ENCODE results near the gene FTO. TPM values are rescaled to one million over a fixed set of nuclear protein-coding genes. Genes with fewer than 3 reads are reported as not detected.

The FTO gene
- total RNA-seq, 1 donor from 2014 or later: 91.0 TPM

DNA sequence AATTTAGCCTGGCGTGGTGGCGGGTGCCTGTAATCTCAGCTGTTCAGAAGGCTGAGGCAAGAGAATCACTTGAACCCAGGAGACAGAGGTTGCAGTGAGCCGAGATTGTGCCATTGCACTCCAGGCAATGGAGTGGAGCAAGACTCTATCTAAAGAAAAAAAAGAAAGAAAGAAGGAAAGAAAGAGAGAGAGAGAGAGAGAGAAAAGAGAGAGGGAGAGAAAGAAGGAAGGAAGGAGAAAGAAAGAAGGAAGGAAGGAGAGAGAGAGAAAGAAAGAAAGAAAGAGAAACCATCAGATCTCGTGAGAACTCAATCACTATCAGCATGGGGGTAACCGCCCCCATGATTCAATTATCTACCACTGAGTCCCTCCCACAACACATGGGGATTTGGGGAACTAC, 293.0 kb downstream of the FTO start:
- DNase-seq (ENCODE audit: low spot score): no peak

DNA sequence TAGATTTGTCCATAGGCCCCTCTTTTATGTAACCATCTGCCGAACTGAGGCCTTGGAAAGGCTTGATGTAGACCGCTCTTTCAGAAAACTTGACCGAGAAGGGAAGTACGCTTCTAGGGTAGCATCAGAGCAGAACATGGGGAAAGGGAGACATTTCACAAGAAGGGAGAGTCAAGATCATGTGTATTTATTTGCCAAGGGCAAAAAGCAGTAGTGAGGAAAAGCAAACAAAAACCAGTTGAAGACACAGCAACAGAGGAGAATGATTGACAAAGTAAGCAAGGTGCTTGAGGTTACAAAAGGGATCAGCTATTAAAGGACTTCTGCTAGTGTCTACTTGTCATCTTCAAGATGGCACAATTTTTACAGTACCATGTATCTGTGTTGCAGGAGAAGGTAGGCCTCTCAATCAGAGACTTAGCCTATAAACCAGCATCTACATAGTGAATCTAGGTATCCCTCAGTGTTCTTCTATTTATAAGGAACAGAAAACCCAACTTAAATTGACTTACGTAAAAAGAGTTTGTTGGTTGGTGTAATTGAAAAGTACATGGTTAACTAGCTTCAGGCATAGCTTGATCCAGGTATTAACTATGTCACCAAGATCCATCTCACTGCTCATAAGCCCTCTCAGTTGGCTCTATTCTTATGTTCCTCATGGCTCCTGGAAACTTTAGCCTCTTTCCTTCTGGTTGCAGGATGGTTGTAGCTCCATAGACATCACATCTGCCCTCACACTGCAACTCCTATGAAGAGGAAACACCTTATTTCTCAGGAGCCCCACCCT, 294.3 kb downstream of the FTO start:
- DNase-seq (ENCODE audit: low spot score): no peak

DNA sequence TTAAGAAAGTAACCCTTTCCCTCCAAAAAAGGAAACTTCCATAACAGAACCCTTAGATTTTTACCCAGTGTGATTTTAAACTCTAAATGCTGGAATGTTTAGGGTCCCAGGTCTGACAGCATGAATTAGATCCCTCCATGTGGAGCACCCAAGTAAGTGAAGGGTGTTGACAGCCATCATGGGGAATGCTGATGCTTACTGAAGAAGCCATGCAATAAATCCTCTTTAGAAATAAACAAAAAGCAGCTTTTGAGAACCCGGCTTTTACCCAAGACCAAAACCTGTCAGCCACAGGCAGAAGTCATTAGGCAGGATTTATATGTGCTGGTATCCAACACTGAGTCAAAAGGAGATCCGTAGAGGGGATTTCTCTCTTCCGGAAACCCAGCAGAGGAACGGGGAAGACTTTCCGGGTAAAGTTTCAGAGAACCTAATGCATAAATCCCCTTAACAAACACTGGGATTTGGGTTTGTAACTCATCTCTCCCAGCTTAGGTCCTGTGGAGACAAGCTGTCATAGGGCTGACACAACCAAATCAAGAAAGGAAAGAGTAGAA, 295.1 kb downstream of the FTO start:
- DNase-seq (ENCODE audit: low spot score): no peak

DNA sequence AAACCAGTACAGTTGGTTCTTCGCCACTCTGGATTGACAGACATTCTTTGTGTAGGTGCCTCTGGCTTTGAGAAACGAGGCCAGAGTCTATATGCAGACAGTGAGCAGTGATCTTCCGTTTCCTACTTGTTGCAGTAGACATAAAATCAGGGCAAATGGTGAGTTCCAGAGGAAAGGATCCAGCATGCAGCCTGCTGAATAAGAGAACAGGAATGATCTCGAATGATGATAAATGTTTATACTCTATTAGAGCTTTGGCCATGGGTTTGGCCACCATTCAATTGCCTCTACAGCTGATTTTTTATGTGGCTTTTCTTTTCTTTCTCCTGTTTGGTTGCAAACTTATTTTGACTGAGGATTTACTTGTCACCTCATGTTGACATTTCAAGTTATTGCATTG, 295.9 kb downstream of the FTO start:
- no peak for DNase-seq (ENCODE audit: low spot score)

DNA sequence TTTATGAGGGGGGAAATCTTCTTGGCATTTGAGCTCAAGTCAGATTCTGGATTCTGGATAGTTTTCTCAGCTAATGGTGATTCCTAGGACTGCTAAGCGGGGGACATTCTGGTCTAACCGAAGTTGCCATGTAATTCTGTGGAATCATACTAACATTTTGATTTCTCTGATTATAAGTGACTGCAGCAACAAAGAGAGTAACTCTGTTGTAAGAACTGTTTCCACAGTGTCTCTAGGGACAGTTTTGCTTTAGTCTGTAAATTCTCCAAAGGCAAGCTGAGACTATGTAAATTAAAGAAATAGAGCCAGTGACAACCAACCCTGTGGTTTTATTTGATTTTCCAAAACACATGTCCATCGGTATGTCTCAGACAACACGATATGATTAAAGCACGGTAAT, 296.4 kb downstream of the FTO start:
- DNase-seq (ENCODE audit: low spot score): no peak

GRCh38 chr16:54006693-54007092, 302.7 kb downstream of the FTO start:
- DNase-seq (ENCODE audit: low spot score): no peak

- no peak for DNase-seq (ENCODE audit: low spot score)
Observed at GRCh38 chr16:54007504-54007903, 303.5 kb downstream of the FTO start.

DNA sequence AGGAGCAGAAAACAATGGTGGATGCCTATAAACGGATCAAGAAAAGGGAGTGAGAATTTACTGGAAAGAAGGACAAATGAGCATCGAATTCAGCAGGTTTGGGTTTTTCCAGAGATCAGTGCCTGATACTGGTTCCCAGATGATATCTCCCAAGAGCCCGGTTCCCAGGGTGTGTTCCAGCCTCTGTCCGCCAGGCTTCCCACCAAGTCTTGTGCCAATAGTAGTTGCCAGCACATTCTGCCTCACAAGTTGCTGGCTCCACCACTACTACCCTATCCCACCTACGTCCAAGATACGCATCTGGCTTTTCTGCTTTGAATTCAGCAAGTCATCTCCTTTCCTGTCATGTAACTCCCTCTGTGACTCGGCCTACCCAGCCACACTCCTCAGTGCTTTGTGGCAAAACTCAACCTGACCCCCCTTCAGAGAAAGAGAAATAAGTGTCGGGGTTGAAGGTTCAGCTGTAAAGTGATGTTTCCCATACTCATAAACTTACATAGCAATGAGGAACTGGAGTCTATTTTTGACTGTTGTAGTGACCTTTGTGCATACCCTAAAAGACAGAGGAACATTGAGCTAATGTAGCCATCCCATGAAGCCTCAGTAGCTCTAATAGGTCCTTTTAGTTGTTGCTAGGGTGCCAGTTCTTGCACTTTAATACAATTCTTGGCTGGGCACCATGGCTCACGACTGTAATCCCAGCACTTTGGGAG, 305.7 kb downstream of the FTO start:
- no peak for DNase-seq (ENCODE audit: low spot score)

DNA sequence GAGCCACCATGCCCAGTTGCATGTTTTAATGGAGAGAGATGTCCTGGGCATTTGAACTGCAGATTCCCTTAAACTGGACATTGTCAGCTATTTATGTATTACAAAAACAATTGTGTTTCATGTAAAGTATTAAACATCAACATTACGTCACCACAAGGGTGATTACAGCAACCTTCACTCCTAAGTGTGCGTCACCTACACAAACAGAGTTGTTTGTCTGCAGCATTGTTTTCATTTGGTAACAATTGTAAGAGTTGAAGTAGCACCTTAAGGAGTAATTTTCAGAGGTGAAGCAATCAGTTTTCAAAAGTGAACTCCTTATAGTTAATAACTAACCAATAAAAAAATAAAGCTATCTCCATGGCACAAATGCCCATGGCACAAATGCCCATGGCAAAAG, 311.2 kb downstream of the FTO start:
- no peak for DNase-seq (ENCODE audit: low spot score)

DNA sequence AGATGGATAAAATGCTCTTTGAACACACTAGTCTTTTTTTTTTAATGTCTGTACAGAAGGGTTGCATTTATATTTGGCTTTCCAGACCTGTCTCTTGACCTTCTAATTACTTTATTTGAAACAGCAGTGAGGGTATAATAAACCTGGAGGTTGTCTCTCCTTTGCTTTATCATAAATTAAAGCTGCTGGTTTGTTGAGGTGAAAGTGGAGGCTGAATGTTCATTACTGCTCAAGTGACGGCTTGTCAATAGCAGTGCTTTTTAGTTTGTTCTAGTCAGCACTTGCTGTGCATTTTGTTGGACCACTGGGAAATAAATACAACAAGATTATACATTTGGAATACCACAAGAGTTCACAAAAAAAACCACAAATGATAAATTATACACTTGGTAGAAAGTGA, 318.4 kb downstream of the FTO start:
- no peak for DNase-seq (ENCODE audit: low spot score)

DNA sequence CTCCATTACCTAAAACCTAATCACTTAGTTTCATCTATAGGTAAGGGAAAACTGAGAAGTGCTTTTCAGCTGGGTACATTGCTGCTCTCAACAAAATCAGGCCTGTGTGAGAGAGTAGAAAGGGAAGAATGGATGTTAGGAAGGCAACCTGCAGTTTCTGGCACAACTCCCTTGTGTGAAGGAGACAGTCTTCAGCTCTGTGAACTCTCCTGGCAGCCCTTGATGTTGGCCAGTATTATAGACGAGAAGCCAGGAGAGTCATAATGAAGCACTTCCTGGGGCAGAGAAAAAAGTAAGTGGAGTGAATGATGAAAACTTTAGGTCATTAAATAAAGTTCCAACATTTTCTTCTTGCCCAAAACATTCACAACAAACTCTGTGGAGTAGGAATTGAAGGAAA, 322.5 kb downstream of the FTO start:
- no peak for DNase-seq (ENCODE audit: low spot score)

DNA sequence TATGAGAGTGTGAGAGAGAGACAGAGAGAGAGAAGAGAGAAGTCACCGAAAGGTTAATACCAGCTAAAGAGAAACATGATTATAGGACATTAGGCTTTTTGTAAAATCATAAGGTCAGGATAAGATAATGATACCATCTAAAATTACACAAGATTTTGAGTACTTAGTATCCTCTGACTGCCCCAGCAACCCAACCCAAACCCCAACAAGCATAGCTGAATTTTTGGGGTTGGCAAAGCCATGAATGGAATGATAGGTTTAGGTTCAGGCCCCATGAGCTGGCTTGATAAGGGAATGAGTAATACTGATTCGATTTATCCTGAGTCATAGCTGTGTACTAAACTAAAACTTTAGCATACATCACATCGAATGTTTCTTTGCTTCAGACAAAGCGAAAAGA, 323.1 kb downstream of the FTO start:
- no peak for DNase-seq (ENCODE audit: low spot score)

GRCh38 chr16:54027558-54027957, 323.6 kb downstream of the FTO start:
- no peak for DNase-seq (ENCODE audit: low spot score)

DNA sequence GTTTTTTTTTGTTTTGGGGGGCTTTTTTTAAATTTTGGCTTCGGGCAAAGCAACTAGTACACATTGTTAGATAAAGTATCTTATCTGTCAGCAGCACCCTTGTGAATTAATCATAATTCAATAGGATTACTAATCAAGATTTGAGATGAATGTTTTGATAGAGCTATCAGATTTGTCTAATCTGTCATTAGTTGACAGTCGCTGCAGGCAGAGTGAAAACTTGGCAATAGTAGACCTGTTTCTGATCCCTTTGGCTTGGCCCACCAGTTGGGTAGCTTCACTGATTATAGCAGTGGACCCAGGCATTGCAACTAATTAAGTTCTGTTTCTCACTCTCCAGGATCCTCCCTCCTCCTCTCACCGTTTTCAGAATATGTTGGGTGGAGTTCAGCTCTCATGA, 324.0 kb downstream of the FTO start:
- no peak for DNase-seq (ENCODE audit: low spot score)

- no peak for DNase-seq (ENCODE audit: low spot score)
Observed at GRCh38 chr16:54030451-54030850, 326.5 kb downstream of the FTO start.

DNA sequence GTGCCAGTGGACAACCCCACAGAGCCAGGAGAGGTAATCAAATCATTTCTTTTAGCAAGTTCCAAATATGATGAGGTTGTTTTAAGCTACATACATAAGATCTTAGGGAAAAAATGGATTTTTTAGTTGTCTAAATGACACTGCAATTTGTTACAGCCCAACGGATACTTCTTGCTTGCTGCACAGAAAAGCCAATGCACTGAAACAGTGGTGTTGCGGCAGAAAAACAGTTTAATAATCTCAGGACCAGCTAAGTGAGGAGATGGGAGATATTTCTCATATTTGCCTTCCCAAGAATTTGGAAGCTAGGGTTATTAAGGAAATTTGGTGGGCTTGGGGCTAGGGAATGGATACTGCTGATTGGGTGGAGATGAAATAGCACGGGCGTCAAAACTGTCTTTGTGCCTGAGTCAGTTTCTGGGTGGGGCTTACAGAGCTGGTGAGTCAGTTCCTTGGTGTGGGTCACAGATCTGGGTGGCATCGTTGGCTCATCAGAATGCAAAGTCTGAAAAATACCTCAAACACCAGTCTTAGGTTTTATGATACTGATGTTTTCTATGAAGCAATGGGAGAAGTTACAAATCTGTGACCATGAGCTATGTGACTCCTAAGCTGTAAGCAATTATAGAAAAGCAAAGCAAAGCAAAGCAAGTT, 327.3 kb downstream of the FTO start:
- DNase-seq (ENCODE audit: low spot score): no peak

DNA sequence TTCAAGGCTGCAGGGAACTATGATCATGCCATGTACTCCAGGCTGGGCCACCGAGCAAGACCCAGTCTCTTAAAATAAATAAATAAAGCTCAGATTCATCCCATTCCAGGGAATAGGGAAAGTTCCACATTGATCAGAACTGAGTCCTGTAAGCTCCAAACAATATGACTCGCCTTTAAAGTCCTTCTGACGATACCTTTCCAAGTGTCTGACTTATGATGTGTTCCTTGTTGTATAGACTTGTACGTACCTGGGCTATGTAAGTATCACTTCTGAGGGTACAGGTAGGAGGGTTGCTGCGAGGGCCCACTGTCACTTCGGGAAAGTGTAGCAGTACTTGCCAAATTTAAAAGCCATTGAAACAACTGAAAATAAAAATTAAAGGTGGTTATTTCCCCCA, 329.8 kb downstream of the FTO start:
- DNase-seq (ENCODE audit: low spot score): no peak

DNA sequence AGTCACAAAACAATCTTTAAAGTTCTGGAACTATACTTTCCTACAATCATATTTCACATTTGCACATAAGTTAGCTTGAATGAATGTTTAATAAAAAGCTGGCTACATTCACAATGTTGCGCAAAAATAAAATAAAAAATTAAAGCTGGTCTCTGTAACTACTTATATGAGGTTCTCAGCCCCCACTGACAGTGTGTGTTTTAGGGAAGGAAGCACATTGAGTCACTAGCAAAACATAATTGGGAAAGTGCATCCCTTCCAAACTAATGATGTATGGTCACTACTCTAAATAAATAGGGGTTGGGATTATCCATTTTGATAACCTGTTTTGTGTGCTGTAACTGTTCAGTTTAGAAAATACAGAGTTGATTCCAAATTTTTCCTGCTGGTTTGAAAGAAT, 330.7 kb downstream of the FTO start:
- no peak for DNase-seq (ENCODE audit: low spot score)

DNA sequence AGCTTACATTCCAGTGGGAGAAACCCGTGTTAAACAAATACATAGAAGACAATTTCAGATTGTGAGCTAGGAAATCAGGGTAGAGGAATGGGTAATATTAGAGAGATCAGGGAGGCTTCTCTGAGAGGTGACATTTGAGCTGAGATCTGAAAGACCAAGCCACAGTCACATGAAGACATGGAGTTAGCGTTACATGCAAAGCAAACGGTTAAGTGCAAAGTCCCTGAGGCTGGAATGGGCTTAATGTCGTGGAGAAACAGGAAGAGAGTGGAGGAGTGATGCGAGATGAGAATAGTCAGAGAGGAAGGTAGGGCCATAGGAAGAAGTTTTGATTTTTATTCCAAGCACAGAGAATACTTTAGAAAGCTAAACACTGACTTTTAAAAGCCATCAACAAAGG, 336.5 kb downstream of the FTO start:
- DNase-seq (ENCODE audit: low spot score): no peak

GRCh38 chr16:54040975-54041374, 337.0 kb downstream of the FTO start:
- no peak for DNase-seq (ENCODE audit: low spot score)

DNA sequence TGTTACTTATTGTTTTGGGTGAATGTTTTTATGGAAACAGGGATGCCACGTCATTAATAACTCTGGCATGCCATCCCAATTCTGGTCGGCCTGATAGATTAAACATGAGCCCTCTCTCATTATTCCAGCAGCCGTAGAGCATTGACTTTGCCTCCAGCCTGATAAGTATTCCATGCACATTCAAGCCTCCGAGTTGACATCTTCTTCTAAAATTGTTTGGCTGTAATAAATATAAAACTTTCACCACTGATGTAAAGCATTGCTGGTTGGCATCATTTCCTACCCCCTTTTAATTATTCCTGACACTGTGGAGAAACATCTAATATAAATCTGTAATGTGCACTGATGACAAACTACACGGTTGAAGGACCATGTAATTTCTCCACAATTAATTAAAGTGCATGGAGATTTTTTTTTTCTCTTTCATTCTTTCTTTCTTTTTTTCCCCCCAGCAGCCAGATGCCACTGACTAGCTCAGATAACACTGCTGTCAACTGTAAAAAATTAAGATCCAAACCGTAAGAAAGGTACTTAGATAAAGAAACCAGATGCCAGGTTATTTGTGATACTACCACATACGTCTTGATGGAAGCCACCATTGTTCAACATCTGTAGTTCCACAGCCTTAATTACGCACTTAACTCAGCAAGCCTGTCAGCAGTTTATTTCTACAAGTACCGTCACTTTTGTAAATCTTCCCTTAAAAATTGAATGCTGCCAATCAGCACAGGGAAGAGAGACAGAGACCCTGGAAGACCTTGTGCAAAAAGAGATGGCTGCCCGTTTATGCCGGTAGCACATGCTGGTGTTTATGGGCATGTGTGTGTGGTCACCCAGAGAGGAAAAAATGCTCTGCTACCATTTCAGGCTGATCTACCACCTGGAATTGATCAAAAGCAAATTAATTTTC, 344.9 kb downstream of the FTO start:
- no peak for DNase-seq (ENCODE audit: low spot score)
